GM12878 (cell line): ENCODE measurements around the gene ATP10A. TPM values are rescaled to one million over a fixed set of nuclear protein-coding genes. Genes with fewer than 3 reads are reported as not detected.

Source experiments
- ATAC-seq: fragments of 200-7000 bp; cut with Tn5 transposase; 3 replicates; pipeline ENCODE4 v1.9.1; 2020; ENCODE audit warnings: mild to moderate bottlenecking, moderate library complexity
- BruUV-seq: library from RNA; stranded (reverse); fragments of 400-500 nt; replicated peaks from 2 replicates; lab custom pipeline; 2021; lab: Mats Ljungman, UMichigan
- CTCF ChIA-PET: fragments of 300-600 bp; sonication (Branson Sonifier 250); formaldehyde crosslinking; extraction: SDS; loops from one replicate; lab custom pipeline; 2021; ENCODE audit warnings: inconsistent platforms; lab: Yijun Ruan, JAX
- POLR2A ChIA-PET: fragments of 350-600 bp; formaldehyde crosslinking; extraction: SDS; loops from one replicate; lab custom pipeline; 2021; ENCODE audit warnings: inconsistent platforms; lab: Charles Lee
- RAD21 ChIA-PET: fragments of 300-600 bp; sonication (Branson Sonifier 250); formaldehyde crosslinking; loops from one replicate; lab custom pipeline; 2023; ENCODE audit warnings: antibody characterized with exemption; ENCODE audit not compliant: unreplicated experiment; lab: Charles Lee
- SMC1A ChIA-PET: fragments of 300-600 bp; sonication (Branson Sonifier 250); formaldehyde crosslinking; loops from one replicate; lab custom pipeline; 2023; ENCODE audit not compliant: unreplicated experiment, uncharacterized antibody; lab: Charles Lee
- DNase-seq: peaks from one replicate; pipeline ENCODE4 v3.0.0-alpha.2; 2011; ENCODE audit warnings: low read depth, low spot score
- FAIRE-seq: peaks from 3 replicates; lab custom pipeline; 2011; peaks lifted over from hg19 to GRCh38; lab: Jason Lieb, UNC
- H2AFZ ChIP-seq: 2 replicates; pipeline ENCODE4 v1.6.0; 2011; ENCODE audit warnings: low read depth, low read length, control low read depth; ENCODE audit not compliant: control insufficient read depth
- H3K27ac ChIP-seq: 2 replicates; pipeline ENCODE4 v1.5.1; 2011; ENCODE audit warnings: control low read depth; ENCODE audit not compliant: control insufficient read depth, insufficient read depth
- H3K27me3 ChIP-seq, 2 experiments: replicated peaks in 1 of 2; 2 replicates each; pipeline versions ENCODE4 v1.6.0 to v1.6.1; 2011; ENCODE audit warnings: low read length in 1 of 2; ENCODE audit not compliant: control insufficient read depth in 2 of 2, insufficient read depth in 2 of 2
- H3K36me3 ChIP-seq, 2 experiments: 2 replicates each; pipeline ENCODE4 v1.5.1; 2011; ENCODE audit warnings: low read length in 1 of 2; ENCODE audit not compliant: control insufficient read depth in 2 of 2, insufficient read depth in 2 of 2
- H3K4me1 ChIP-seq: 2 replicates; pipeline ENCODE4 v1.6.1; 2011; ENCODE audit warnings: mild to moderate bottlenecking, low read length, moderate library complexity, mixed read lengths; ENCODE audit not compliant: control insufficient read depth, insufficient read depth
- H3K4me2 ChIP-seq: 2 replicates; pipeline ENCODE4 v1.6.0; 2011; ENCODE audit warnings: control low read depth; ENCODE audit not compliant: control insufficient read depth, insufficient read depth
- H3K4me3 ChIP-seq: fragments of 200-600 bp; sonication (generic); 2 replicates; pipeline ENCODE4 v1.5.1; 2016
- H3K79me2 ChIP-seq: 2 replicates; pipeline ENCODE4 v1.6.0; 2011; ENCODE audit warnings: low read length; ENCODE audit not compliant: control insufficient read depth, insufficient read depth
- H3K9ac ChIP-seq: 2 replicates; pipeline ENCODE4 v1.8.0; 2011; ENCODE audit warnings: low read length, control low read depth, mixed read lengths; ENCODE audit not compliant: control insufficient read depth, insufficient read depth
- H3K9me3 ChIP-seq: replicated peaks from 3 replicates; pipeline ENCODE4 v1.5.1; 2011; ENCODE audit warnings: mild to moderate bottlenecking, low read length; ENCODE audit not compliant: control insufficient read depth, insufficient read depth
- H4K20me1 ChIP-seq: 2 replicates; pipeline ENCODE4 v1.6.0; 2011; ENCODE audit not compliant: control insufficient read depth, insufficient read depth
- E2F8 ChIP-seq: fragments of 450-650 bp; IDR thresholded peaks from 2 replicates; pipeline ENCODE4 v1.6.1; 2018; ENCODE audit warnings: mild to moderate bottlenecking, low read depth, moderate library complexity; ENCODE audit not compliant: partially characterized antibody
- FOS ChIP-seq: IDR thresholded peaks from 3 replicates; pipeline ENCODE4 v1.6.1; 2011; ENCODE audit warnings: borderline replicate concordance; ENCODE audit not compliant: insufficient read length; ENCODE audit errors: extremely low read depth
- ZNF24 ChIP-seq: fragments of 450-650 bp; IDR thresholded peaks from 2 replicates; pipeline ENCODE4 v1.6.1; 2017; ENCODE audit warnings: antibody characterized with exemption, mild to moderate bottlenecking
- WGBS: methylation state at CpG from one replicate; pipeline ENCODE4 v1.1.6; 2016; ENCODE audit warnings: low lambda C conversion rate; ENCODE audit not compliant: insufficient replicate concordance, insufficient coverage; ENCODE audit errors: missing lambda C conversion rate; 5-methylcytosine and 5-hydroxymethylcytosine counted together
- in situ Hi-C: fragments of 300-500 bp; cut with MboI; formaldehyde crosslinking; loops from 9 replicates; pipeline ENCODE4 v1.14.3; 2018; ENCODE audit warnings: mixed read lengths
- intact Hi-C: fragments of 100-400 bp; cut with micrococcal nuclease; formaldehyde crosslinking; loops from one replicate; pipeline ENCODE4 v1.14.2; 2022; ENCODE audit not compliant: unreplicated experiment
- polyA plus RNA-seq, 11 experiments: library from polyadenylated mRNA; depleted of rRNA in 4 of 11; unstranded in 6 of 11; stranded (reverse) in 5 of 11; fragments of >200 nt; fragmentation: Nextera tagmentation in 4 of 11; fragmentation: Illumina TruSeq in 1 of 11; extraction: Ambion mirVana in 4 of 11; extraction: Trizol in 1 of 11; gene quantifications; 1 replicate in 1 of 11; 2 replicates in 10 of 11; pipeline versions ENCODE4 v1.2.1 to v1.2.3, GENCODE V29; 2011 to 2016; ENCODE audit warnings: inconsistent platforms in 2 of 11, missing spikeins in 2 of 11, low read depth in 1 of 11
- total RNA-seq, 4 experiments: library from RNA; depleted of rRNA in 3 of 4; stranded (reverse); fragments of >200 nt in 3 of 4; fragmentation: Illumina TruSeq in 1 of 4; extraction: Trizol in 1 of 4; gene quantifications; 2 replicates each; pipeline versions ENCODE4 v1.2.1 to v1.2.3, GENCODE V29; 2013 to 2021

The ATP10A gene
- total and polyA plus RNA-seq, 10 of the 15 experiments (the other 5 are each of a cell fraction or from before 2014, with no cell fraction given), result 0.04 to 1.5 (median 0.31) TPM; not detected in 2

GRCh38 chr15:25846377-25846776 lies 16.8 kb downstream of the ATP10A start:
- WGBS, result 62% methylated on average over 7 of the region's 7 CpGs
- ATAC-seq (no peak), DNase-seq (no peak), FAIRE-seq (no peak)
- RAD21 ChIA-PET, result no interaction called here
- CTCF ChIA-PET, result interaction anchor here (0.6 to 1.0 kb wide), 2 partner anchors 69 to 88 kb away, joined by 3 read pairs; no protein-coding TSS in a partner anchor
- BruUV-seq, result no TSS peak
- Histone ChIP-seq H3K4me1 (peaks cover 7% of the 10 kb centered on the region; the same call in 1 of the 2 replicates), H3K36me3 (no peaks in the 10 kb centered on the region), H2AFZ (no peak overlapping the region), H3K9ac (no peak overlapping the region), H3K9me3 (no peaks in the 10 kb centered on the region), H3K27ac (no peak overlapping the region), H3K27me3 (no peaks in the 10 kb centered on the region), H3K4me2 (no peak overlapping the region), H3K79me2 (no peaks in the 10 kb centered on the region), H4K20me1 (no peaks in the 10 kb centered on the region), H3K4me3 (no peak overlapping the region)
- in situ Hi-C loops (no loop called here), intact Hi-C loops (no loop called here)
- SMC1A ChIA-PET, result no interaction called here
- TF ChIP-seq E2F8 (no peak), ZNF24 (no peak), FOS (no peak)
- POLR2A ChIA-PET, result no interaction called here
